Activated CD4-positive, CD25-positive, alpha-beta regulatory T cell treated with anti-CD3 and anti-CD28 coated beads, Interleukin-2, amount 50 U/mL, for 72 hours (primary cell): ENCODE measurements around the gene STARD9.
A peak's percentile ranks its signal among the peaks of the same experiment; 100 is the strongest.
"Not testable (repeated sequence)": the region's sequence is repeated elsewhere in the genome, so short reads cannot be mapped to it uniquely, and the experiment has no call there.

Experiments
- DNase-seq: peaks from one replicate; pipeline ENCODE4 v3.0.0; 2021

STARD9 gene

DNA sequence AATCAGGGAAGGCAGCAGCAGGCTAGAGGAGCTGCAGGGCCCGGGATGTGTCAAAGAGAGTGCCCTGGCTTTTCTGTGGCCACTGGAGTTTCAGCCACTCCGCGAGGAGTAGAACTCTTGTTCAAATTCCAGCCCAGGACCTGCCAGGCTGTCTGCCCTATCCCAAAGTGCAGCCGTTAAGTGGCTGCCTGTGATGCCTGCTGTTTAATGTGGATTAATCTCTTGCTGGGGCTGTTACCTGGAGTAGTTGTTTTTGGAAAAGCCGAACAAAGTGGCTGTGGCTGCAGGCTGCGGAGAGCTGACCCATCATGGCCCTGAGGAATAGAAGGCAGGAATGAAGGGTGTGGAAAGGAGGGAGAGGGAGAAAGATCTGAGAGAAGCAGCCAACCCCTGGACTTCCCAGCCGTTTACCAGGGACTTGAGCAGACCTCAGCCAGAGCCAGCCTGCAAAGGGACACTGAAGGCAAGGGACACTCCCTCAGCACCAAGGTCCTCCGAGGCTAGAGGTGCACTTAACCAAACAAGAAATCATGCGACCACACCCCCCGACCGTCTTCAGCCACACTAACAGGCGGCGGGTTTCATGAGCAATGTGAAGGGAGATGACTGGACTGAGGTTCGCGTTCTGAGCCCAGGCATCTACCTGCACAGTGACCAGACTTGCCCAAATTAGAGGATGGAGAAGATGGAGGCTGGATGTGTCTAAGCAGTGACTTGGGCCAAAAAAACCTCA lies 156.9 kb downstream of the STARD9 start:
- no peak for DNase-seq

DNA sequence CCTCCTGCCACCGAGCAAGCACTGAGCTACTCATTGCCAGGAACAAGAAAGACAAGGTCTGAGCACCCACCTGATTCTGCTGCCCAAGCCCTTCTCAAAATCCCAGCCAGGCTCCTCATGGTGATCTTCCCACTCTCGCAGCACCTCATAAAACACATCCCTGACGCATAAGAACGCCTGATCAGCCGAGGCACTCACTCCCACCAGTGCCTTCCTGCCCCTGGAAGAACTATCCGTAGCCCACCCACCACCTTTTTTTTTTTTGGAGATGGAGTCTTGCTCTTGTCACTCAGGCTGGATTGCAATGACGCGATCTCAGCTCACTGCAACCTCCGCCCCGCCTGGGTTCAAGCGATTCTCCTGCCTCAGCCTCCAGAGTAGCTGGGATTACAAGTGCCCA lies 157.6 kb downstream of the STARD9 start:
- no peak for DNase-seq

DNA sequence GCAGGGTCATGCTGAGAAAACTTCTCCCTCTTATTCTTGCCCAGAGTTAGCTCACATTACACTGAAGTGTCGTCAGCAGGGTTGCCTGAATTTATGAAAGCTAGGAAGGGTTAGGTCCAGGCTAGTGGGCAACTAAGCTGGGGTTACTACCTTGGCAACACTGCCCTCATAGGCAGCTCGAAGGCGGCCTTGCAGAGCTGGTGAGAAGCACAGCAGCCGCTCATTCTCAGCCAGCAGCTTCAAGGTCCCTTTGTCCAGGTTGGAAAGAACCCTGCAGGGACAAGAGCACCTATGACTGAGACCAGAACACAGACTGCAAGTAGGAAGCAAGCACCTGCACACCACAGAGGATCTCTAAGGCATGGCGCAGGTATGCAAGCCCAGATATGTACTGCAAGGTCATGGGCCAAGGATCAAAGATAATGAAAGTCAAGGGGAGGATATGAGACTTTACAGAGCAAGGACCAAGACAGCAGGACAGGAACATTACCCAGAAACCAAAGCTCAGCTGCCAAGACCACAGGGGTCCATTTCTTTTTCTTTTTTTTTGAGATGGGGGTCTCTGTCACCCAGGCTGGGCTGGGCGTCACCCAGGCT lies 158.8 kb downstream of the STARD9 start:
- DNase-seq = no peak

DNA sequence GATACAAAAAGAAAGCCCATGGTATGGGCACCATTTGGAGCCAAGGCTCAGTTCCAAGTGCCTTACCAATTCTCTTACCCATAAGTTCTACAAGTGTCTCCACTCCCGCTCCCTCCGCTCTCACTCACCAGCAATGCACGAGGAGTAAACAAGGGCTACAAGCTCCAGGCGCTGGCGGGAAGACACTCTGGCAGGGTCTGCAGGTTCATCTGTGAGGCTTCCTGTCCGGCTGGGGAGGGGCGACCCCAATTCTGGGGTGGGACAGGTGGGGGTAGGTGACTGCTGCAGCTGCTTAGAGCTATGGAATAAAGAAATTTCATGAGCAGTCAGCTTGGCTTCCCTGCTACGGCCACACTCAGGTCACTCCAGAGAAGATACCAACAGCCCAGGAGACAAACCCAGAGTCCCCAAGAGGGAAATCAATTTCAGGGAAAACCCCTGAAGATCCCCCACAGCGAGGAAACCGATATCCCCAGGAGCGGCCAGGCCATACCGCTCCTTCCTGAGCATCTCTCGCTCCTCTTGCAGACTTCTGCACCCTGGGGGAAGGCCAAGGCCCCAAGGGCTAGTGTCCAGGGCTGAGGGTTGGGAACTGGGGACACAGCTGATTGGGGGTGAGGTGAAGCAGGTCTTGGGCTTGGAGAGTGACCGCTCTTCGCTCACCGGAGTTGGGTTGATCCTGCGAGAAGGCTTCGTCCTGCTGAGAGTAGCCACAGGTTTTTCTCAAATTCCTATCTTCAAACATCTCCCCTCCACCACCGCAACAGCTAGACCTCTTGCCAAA lies 160.2 kb downstream of the STARD9 start:
- DNase-seq = no peak

DNA sequence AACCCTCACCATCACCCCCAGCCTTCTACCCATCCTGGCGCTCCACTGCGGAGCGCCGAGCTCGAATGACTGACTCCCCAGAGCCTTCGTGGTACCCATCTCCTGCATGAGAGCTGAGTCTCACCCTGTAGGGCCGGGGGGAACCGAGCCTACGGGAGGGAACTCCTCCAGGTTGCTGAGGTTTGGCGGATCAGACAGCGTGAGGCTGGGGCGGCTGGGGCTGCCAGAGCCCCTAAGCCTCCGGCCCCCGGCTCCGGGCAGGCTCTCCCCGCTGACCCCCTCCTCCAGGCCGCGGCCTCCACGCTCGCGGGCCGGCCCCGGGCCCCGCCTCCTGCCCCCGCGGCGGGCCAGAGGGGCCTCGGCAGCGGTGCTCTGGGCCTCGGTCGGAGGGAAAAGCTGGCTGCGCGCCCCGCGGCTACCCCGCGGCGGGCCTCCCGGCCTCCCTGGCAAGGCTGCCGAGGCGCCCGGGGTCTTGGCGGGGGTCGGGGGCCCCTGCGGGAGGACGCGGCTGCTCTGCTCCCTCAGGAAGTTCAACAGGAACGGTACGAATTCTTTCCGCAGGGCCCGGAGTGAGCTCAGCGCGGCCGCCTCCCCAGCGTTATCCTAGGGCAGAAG lies 160.9 kb downstream of the STARD9 start:
- no peak for DNase-seq

DNA sequence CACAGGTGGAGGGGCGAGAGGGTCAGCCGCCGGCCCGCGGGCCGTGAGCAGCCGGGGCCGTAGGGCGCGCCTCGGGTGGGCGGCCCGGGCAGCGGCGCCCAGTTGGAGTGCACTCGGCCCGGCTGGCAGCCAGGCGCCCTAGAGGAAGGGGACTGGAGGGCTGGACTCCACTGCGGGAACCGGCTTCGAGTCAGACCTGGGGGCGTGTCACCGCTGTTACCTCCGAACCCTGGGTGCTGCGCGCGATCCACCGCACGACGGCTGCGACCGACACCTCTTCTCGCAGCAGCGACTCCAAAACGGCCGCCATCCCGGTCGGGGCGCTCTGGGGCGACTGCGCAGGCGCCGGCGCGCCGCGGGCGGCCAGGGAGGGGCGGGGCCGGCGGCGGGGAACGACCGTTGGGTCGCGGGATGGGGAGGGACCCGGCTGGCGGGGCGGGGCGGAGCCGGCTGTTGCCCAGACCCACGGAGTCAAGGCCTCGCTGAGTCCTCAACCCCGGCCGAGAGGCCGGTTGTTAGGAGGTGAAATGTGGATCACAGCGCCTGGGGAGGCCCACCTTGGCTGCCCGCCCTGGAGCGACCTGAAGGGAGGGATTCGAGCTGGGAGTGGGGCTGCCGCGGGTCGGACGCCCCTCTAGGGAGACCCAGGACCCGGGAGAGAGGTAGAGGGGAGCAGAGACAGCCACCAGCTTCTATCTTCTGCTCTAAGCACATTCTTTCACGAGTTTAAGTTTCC lies 161.6 kb downstream of the STARD9 start, which contains the start of gene CDAN1:
Gene CDAN1 (minus strand): TSS at position 336 of the 736 bp plus-strand sequence. CDS start 26 bp downstream, at position 310.
- DNase-seq = peak; percentile 96

DNA sequence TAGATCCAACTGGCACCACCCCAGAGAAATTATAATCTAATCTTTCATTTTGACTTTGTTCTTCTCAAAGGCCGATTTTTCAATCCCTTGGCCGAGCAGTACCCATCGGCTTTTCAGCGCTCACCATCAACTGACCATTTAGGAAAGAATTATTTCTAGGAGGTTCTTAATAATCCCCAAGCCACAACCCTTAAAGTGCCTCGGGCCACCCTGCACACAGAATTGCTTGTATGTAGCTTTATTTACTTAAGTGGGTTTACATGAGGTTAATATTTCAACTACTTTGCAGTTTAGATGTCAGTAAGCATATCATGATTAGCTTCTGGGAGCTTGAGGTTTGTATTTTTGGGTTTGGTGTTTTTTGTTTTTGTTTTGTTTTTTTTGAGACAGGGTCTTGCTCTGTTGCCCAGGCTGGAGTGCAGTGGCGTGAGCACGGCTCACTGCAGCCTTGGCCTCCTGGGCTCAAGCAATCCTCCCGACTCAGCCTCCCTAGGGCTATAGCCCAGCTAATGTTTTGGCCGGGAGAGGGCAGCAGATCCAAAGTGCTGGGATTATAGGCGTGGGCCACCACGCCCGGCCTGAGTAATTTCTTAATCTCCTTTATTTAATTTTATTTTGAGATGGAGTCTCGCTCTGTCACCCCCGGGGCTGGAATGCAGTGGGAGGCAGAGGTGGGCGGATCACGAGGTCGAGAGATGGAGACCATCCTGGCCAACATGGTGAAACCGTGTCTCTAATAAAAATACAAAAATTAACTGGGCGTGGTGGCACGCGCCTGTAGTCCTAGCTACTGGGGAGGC lies 162.3 kb downstream of the STARD9 start:
- DNase-seq = no peak

DNA sequence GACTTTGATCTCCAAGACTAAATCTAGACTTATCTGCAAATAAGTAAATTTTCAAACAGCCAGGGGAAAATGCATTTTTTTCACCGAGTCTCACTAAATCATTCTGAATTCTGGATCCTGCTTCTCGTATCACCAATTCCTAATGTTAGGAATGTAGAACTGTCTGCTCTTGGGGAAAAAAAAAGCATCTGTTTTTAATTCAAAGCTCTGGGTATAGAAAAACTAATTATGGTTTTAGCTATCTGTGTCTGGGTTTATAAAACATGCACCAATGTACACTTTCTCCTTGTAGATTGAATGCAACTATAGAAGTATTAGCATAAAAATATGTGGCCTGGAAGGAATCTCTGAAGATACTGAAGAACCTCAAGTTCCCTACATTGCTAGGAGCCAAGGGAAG lies 166.3 kb downstream of the STARD9 start:
- no peak for DNase-seq

DNA sequence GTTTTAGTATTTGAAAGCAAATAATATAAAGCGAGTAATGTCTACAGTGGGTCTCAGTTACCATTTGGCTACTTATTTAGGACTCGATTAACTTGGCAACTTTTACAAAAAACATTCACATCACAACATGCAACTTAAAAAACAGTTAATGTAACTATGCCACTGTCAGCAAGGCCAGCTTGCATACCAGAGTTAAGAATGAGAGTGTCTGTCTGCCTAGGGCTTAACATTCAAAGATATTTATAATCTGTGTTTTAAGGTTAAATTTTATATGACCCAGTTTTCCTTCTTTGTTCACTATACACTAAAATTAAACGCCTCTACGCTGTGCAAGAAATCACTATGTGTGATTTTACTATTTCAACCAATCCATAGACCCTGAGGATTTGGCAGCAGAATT lies 166.7 kb downstream of the STARD9 start:
- no peak for DNase-seq

DNA sequence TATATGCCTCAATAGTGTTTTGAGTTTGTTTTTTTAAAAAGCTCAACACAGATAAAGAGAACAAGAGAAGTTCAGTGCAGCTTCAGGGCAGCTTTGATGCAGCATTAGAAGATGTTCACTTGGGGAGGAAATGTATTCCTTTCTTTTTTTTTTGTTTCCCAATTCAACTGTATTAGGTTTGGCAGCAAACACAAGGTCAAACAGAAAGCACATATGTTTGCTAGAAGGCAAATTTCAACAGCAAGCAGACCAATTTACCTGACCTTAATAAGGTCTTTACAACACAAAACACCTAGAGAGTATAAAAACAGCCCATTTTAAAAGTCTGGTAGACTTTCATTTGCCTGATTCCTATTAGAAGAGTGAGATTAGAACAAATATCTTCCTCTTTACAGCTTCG lies 168.8 kb downstream of the STARD9 start:
- no peak for DNase-seq

DNA sequence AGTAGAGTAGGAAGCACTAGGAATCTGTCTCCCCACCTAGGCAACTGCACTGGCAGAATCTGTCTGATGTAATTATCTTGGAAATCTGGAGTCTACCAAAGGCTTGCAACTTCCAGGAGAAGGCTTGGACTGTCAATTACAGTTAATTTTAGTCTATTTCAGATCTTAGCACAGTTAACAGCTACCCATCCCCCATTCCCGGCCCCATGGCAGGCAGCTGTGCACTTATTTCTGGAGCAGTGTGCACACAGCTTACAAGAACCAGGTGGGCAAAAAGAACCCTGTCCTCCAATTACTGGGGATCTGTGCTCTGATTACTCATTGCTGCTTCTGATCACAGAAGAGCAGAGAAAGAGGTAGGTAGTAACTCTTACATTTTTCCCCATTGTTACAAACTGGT lies 173.9 kb downstream of the STARD9 start:
- DNase-seq = no peak

DNA sequence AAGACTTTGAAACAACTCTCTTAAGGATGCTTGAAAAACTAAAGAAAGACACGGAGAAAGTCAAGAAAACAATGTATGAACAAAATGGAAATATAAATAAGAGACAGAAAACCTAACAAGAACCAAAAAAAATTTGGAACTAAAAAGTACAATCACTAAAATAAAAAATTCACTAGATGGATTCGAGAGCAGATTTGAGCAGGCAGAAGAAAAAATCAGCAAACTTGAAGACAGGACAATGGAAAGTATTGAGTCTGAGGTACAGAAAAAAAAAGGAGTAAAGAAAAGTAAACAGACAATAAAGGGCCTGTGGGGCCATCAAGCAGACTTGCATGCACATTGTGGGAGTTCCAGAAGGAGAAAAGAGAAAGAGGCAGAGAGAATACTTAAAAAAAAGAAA lies 174.9 kb downstream of the STARD9 start:
- DNase-seq = no peak

DNA sequence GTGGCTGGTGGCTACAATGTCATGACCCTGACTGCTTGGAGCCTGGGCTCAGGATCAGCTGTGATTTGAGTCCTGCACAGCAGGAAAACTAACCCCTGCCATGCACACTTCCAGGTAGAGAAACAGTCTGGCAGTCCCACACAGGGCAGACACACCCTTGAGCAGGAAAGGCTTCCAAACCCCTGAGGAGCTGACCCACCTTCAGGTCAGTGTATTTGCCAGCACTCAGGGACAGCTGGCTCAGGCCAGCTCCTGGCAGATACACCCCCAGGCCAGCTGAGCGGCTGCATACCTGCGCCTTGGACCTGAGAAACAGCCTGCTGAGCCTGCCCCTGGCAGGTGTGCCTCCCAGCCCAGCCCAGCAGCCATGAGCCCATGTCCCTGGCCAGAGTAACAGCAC lies 183.7 kb downstream of the STARD9 start:
- DNase-seq = no peak

DNA sequence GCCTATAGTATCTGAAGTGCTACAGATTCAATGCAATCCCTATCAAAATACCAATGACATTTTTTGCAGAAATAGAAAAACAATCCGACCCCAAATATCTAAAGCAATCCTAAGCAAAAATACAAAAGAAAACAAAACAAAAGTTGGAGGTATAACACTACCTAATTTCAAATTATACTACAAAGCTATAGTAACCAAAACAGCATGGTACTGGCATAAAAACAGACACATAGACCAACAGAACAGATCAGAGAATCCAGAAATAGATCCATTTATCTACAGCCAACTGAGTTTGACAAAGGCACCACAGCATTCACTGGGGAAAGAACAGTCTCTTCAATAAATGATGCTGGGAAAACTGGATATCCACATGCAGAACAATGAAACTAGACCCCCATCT lies 185.4 kb downstream of the STARD9 start:
- no peak for DNase-seq

DNA sequence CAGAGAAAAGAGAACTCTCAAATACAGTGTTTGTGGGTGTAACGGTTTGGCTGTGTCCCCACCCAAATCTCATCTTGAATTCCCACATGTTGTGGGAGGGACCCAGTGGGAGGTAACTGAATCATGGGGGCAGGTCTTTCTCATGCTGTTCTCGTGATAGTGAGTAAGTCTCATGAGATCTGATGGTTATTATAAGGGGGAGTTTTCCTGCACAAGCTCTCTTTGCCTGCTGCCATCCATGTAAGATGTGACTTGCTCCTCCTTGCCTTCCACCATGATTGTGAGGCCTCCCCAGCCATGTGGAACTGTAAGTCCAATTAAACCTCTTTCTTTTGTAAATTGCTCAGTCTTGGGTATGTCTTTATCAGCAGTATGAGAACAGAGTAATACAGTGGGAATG lies 186.4 kb downstream of the STARD9 start:
- DNase-seq = not testable (repeated sequence)

DNA sequence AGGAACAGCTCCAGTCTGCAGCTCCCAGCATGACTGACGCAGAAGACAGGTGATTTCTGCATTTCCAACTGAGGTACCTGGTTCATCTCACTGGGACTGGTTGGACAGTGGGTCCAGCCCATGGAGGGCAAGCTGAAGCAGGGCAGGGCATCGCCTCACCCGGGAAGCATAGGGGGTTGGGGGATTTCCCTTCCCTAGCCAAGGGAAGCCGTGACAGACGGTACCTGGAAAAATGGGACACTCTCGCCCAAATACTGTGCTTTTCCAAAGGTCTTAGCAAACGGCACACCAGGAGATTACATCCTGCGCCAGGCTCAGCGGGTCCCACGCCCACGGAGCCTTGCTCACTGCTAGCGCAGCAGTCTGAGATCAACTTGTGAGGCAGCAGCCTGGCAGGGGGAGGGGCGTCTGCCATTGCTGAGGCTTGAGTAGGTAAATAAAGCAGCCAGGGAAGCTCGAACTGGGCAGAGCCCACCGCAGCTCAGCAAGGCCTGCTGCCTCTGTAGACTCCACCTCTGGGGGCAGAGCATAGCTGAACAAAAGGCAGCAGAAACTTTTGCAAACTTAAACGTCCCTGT lies 188.8 kb downstream of the STARD9 start:
- DNase-seq = not testable (repeated sequence)

DNA sequence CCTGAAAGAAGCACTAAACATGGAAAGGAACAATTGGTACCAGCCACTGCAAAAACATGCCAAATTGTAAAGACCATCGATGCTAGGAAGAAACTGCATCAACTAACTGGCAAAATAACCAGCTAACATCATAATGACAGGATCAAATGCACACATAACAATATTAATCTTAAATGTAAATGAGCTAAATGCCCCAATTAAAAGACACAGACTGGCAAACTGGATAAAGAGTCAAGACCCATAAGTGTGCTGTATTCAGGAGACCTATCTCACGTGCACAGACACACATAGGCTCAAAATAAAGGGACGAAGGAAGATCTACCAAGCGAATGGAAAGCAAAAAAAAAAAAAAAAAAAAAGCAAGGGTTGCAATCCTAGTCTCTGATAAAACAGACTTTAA lies 190.7 kb downstream of the STARD9 start:
- DNase-seq = not testable (repeated sequence)
